Activated naive CD8-positive, alpha-beta T cell treated with anti-CD3 and anti-CD28 coated beads, Interleukin-2, amount 50 U/mL, for 24 hours (primary cell): ENCODE results near the gene TRAPPC1.

ENCODE experiments used
- ATAC-seq: fragments of 150-1000 bp; cut with Tn5 transposase; one replicate; pipeline ENCODE4 v1.10.0; 2021
- DNase-seq: peaks from one replicate; pipeline ENCODE4 v3.0.0; 2021
- H3K27ac Mint-ChIP-seq: one replicate; pipeline ENCODE4 v1.8.0; 2021; ENCODE audit warnings: mild to moderate bottlenecking, mixed read lengths
- H3K27me3 Mint-ChIP-seq: one replicate; pipeline ENCODE4 v1.8.0; 2021; ENCODE audit warnings: mixed read lengths
- H3K36me3 Mint-ChIP-seq: one replicate; pipeline ENCODE4 v1.8.0; 2021; ENCODE audit warnings: low read depth, mixed read lengths
- H3K4me1 Mint-ChIP-seq: one replicate; pipeline ENCODE4 v1.8.0; 2021; ENCODE audit warnings: mixed read lengths
- H3K4me3 Mint-ChIP-seq: one replicate; pipeline ENCODE4 v1.8.0; 2021; ENCODE audit warnings: mild to moderate bottlenecking, moderate library complexity, mixed read lengths
- H3K9me3 Mint-ChIP-seq: one replicate; pipeline ENCODE4 v1.8.0; 2021; ENCODE audit warnings: mixed read lengths

Gene TRAPPC1

GRCh38 chr17:7882629-7883028 lies 49.1 kb downstream of the TRAPPC1 start:
- ATAC-seq (no peak), DNase-seq (no peak)
- H3K27ac Mint-ChIP-seq: no peak overlapping the region
- H3K27me3 Mint-ChIP-seq: no peaks in the 10 kb centered on the region
- peaks cover 2% of the 10 kb centered on the region for H3K36me3 Mint-ChIP-seq
- peaks cover 6% of the 10 kb centered on the region for H3K4me1 Mint-ChIP-seq
- no peaks in the 10 kb centered on the region for H3K9me3 Mint-ChIP-seq
- no peak overlapping the region for H3K4me3 Mint-ChIP-seq

GRCh38 chr17:7882068-7882467 lies 49.7 kb downstream of the TRAPPC1 start:
- no peaks in the 10 kb centered on the region for H3K27me3 Mint-ChIP-seq
- H3K4me3 Mint-ChIP-seq: no peak overlapping the region

GRCh38 chr17:7881276-7882054 lies 50.3 kb downstream of the TRAPPC1 start:
- no peak overlapping the region for H3K27ac Mint-ChIP-seq
- peaks cover 2% of the 10 kb centered on the region for H3K36me3 Mint-ChIP-seq
- DNase-seq: no peak
- no peaks in the 10 kb centered on the region for H3K27me3 Mint-ChIP-seq
- no peaks in the 10 kb centered on the region for H3K9me3 Mint-ChIP-seq
- no peak overlapping the region for H3K4me3 Mint-ChIP-seq
- ATAC-seq: no peak
- peaks cover 4% of the 10 kb centered on the region for H3K4me1 Mint-ChIP-seq

More at GRCh38 chr17:7882068-7882467, 49.7 kb downstream of the TRAPPC1 start:
- H3K27ac Mint-ChIP-seq: no peak overlapping the region
- no peaks in the 10 kb centered on the region for H3K9me3 Mint-ChIP-seq
- DNase-seq: no peak
- ATAC-seq: no peak
- H3K4me1 Mint-ChIP-seq: peaks cover 6% of the 10 kb centered on the region
- peaks cover 2% of the 10 kb centered on the region for H3K36me3 Mint-ChIP-seq
